LHCN-M2 (cell line): ENCODE measurements around the gene SIX5. TPM values are rescaled to one million over a fixed set of nuclear protein-coding genes. Genes with fewer than 3 reads are reported as not detected.
"Not testable (repeated sequence)": the region's sequence is repeated elsewhere in the genome, so short reads cannot be mapped to it uniquely, and the experiment has no call there.

Experiments used
- DNase-seq: peaks from one replicate; pipeline ENCODE4 v3.0.0-alpha.2; 2012; ENCODE audit warnings: low read depth
- total RNA-seq: library from RNA; depleted of rRNA; stranded (reverse); fragments of >200 nt; gene quantifications from 2 replicates; pipeline ENCODE4 v1.2.3, GENCODE V29; 2014

The SIX5 gene
- total RNA-seq, 1 experiment from 2014 or later: 7.9 TPM

DNA sequence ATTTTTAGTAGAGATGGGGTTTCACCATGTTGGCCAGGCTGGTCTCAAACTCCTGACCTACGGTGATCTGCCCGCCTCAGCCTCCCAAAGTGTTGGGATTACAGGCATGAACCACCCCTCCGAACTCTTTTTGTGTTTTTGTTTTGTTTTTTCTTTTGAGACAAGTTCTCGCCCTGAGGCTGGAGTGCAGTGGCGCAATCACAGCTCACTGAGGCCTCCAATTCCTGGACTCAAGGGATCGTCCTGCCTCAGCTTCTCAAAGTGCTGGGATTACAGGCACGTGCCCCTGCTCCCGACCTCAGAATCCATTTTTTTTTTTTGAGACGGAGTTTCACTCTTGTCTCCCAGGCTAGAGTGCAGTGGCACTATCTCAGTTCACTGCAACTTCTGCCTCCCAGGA is 11.4 kb downstream of the SIX5 start:
- DNase-seq: no peak

DNA sequence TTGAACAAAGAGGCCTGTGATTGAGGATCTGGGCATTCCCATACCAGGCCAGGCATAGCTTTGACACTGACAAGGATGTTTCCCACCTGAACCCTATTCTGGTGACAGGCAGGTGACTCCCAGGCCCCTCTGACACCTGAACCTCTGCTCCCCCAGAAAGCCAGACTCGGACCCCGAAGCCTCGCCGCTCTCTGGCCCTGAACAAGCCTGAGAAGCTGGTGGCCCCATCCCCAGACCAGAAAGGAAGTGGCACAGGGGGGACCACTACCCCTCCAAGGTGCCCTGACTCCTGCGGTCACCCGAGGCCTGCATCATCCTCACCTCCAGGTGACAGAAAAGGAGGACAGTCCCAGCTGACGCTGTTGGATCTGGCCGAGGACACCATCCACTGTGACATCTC is 14.7 kb downstream of the SIX5 start:
- DNase-seq: no peak

DNA sequence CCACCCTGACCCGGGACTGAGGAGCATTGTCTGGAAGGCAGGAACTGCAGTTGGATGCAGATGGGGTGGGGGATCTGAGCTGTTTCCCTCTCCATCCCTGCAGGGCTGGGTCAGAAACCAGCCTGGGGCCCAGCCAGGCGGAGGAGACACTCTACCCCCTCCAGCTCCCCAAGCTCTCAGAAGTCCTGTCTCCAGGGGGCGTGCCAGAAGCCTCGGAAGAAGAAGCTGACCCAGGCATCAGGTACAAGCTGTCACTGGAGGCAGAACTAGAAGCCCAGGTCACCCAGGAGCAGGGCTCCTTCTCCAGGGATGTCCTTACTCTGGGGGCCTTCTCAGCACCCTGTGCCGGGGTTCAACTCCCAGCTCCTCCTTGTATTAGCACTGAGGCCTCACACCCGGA is 15.5 kb downstream of the SIX5 start:
- DNase-seq: no peak

DNA sequence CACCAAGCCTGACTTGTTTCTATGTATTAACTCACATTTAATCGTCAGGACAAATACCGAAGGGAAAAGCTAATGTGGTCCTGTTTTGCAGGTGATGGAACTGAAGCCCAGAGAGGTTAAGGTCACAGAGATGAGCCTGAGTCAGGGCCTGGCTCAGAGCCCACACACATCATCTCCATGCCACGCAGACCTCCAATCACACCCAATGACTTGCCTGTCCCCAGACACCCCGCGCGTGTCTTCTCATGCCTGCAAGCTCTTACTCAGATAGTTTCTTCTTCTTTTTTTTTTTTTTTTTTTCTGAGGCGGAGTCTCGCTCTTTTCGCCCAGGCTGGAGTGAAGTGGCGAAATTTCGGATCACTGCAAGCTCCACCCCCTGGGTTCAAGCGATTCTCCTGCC is 16.4 kb downstream of the SIX5 start:
- peak; percentile 31 for DNase-seq

DNA sequence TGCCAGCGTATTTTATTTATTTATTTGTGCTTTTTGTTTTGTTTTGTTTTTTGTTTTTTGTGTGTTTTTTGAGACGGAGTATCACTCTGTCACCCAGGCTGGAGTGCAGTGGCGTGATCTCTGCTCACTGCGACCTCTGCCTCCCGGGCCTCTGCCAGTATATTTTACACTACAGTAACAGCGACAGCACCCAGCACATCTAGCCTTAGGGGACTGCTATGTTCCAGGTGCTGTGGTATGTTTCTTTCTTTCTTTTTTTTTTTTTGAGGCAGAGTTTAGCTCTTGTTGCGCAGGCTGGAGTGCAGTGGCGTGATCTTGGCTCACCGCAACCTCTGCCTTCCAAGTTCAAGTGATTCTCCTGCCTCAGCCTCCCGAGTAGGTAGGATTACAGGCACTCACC is 17.6 kb downstream of the SIX5 start:
- not testable (repeated sequence) for DNase-seq

DNA sequence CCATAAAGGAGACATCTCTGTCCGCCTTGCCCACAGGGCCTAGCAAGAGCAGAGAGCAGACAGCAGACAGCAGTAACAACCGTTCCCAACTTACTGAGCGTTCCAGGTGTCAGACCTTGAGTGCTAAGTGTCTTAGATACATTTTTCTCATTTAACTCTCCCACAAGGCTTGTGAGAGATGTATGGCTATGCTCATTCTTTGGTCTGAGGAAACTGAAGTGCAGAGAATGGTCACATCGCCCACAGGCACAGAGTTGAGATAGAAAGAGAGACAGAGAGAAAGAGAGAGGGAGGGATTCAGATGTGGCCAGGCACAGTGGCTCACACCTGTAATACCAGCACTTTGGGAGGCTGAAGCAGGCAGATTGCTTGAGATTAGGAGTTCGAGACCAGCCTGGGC is 21.5 kb downstream of the SIX5 start:
- no peak for DNase-seq

DNA sequence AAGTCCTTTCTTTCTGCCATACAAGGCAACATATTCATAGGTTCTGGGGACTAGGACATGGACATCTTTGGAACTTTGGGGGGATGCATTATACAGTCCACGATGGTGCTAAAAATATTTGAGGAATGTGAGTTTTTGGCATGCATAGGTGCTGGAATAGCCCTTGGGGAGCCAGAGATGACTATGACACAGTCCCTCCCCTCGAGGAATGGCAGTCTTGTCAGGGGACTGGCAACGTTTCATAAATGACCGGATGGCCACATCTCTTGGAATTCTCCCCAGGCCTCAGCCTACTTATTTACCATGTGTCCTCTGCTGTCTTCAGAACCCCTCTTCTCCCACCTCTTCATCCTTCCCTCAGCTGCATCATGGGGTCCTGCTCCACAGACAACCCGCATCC is 22.2 kb downstream of the SIX5 start:
- no peak for DNase-seq

DNA sequence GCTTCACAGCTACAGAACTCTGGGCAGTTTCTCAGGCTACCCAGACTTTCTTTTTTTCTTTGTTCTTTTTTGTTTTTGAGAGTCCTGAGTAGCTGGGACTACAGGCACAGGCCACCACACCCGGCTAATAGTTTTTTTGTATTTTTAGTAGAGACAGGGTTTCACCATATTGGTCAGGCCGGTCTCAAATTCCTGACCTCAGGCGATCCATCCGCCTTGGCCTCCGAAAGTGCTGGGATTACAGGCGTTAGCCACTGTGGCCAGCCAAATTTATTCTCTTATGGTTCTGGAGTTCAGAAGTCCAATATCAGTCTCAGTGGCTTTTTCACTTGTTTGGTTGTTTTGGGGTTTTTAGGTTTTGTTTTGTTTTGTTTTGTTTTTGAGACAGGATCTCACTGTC is 23.4 kb downstream of the SIX5 start:
- no peak for DNase-seq

DNA sequence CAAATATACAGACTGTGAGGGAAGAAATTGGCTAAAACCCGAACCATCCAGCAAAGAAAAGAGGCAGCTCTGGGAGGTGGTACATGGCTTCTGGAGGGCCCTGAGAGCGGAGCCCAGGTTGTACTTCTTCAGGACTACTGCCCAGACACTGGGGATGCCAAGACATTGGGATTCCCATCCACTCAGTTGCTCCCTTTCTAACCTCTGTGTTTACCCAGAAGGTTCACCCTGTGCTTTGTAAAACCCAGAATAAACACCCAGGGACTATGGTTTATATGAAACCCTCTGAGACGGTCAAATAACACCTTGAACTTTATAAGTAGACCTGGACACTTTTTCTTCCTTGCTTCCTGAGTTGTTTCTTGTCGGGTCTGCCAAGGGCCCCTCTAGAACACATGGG is 26.1 kb downstream of the SIX5 start:
- DNase-seq: no peak

DNA sequence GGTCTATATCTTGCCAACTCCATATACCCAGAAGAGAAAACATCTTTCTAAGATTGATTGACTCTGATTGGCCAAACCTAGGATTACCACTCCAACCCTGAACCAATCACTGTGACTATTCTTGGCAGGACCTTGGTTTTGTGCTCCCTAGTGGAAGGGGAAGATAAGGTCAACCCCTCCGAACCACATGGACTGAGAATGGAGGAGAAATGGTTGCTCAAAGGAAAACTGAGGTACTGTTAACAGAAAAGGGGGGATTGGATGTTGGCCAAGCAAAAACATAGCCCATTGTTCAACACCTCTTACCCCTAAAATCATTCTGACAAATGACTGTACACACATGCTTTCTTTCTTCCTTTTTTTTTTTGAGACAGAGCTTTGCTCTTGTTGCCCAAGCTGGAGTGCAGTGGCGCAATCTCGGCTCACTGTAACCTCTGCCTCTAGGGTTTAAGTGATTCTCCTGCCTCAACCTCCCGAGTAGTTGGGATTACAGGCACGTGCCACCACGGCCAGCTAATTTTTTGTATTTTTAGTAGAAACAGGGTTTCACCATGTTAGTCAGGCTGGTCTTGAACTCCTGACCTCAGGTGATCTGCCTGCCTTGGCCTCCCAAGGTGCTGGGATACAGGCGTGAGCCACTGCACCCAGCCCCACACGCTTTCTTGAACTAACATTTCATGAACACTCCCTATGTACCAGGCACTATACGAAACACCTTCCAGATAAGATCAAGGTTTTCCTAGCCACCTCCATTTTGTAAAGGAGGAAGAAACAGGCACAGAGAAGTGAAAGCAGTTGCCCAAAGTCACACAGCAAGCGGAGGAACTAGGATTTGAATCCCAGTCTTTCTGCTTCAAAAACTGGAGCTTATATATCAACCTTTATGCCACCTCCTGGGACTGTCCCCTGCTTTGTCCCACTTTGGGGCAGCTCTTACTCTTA is 29.3 kb downstream of the SIX5 start:
- DNase-seq: peak; percentile 32

DNA sequence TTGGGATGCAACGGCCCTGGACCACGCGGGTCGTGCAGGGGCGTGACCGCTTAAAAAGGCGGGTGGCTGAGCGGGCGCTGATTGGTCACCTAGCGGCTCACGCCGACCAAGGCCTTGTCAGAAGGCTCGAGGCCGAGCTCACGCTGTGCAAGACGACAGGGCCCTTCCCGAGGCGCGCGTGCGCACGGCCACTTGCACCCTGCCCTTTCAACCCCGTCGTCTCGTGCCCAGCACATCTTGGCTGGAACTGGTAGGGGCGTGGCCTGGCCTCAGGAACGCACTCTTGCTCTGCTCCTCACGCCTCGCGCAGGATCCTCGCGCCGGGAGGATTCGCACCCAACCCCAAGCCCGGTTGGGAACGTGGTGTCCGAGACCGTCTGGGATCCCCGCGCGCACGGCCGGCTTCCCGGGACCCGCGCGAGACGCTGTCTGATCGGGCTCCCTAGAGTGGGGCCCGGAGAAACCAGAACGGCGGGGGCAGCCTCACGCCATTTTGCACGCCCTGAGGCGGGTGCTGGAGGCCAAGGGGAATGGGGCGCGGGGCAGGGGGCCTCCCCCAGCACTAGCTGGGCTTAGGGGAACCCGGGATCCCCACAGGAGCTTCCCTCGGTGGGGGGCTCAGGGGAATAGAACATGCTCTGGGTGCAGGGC is 35.8 kb downstream of the SIX5 start, which contains the start of gene MEIOSIN:
Gene MEIOSIN (plus strand): TSS at position 280 of the 651 bp plus-strand sequence. CDS start 1,938 bp downstream, outside the sequence.
- DNase-seq: no peak

DNA sequence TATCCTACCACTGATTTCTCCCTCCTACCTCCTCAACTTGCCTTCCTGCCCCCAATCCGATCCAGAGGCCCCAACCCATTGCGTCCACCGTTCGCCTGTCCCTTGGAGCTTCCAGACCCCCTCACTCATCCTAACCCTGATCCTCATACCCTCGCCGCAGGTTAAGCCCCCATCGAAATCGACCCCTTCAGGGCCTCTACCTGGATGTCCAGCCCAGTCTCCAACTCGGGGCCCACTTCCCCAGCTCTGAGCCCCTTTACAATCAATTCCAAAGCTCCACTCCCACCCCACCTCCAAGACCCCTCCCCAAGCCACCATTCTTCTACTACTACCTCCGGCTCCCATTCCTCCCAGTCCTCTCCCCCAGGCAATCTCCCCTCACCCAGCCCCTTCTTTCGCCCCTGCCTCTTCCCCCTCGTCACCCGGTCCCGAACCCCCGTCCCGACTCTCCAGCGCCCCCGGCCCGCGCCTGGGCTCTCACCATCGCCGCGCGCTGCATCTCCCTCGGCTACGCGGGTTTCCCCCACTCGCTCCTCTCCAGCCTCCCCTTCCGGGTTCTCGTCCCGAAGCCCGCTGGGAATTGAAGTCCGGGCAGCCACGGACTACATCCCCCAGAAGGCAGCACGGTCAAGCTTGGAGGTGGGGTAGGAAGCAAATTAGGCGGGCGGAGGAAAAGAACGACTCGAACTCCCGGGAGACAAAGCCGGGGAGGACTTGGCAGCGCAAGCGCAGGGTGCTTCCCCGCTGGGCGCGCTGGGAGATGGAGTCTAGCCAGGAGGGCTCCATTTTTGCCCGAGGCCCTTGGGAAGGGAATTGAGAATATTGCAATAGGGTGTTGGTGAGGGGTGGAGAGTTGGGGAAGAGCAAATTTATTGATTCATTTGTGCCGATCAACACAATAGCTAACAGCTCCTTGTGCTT is 38.4 kb downstream of the SIX5 start, which contains the start of gene FBXO46:
Gene FBXO46 (minus strand): TSS at position 529 of the 921 bp plus-strand sequence. CDS start 17,401 bp downstream, outside the sequence.
- peak; percentile 99 for DNase-seq

DNA sequence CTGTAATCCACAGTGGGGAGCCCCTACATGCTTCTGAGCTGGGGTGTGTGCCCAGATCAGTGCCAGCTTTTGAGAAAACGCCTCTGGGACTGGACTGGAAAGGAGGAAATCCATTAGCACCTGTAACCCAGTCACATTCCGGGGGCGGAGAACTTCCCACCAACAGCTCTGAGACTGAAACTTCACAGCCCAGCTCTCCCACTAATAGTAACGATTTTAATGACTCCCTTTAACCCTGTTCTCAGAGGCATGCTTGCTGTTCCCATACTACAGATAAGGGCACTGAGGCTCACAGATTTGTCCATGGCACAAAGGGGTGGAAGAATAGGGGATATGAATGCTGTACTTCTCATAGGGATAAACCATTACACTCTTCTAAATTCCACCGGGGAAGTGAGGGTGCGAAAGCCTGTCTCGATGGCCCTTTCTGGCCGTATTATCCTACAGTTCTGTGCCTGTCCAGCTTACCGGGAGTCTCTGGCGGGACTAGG is 39.2 kb downstream of the SIX5 start:
- DNase-seq: no peak

DNA sequence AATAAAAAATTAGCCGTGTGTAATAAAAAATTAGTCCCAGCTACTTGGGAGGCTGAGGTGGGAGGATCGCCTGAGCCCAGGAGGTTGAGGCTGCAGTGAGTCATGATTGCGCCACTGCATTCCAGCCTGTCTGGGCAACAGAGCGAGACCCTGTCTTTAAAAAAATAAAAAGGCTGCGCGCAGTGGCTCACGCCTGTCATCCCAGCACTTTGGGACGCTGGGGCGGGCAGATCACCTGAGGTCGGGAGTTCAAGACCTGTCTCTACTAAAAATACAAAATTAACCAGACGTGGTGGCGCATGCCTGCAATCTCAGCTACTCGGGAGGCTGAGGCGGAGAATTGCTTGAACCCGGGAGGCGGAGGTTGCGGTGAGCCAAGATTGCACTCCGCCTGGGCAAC is 40.4 kb downstream of the SIX5 start:
- not testable (repeated sequence) for DNase-seq

DNA sequence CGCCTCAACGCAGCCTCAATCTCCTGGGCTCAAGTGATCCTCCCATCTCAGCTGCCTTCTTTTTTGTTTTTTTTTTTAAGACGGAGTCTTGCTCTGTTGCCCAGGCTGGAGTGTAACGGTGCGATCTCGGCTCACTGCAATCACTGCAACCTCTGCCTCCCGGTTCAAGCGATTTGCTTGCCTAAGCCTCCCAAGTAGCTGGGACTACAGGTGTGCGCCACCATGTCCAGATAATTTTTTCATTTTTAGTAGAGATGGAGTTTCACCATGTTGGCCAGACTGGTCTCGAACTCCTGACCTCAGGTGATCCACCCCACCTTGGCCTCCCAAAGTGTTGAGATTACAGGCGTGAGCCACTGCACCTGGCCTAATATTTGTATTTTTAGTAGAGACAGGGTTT is 49.0 kb downstream of the SIX5 start:
- DNase-seq: not testable (repeated sequence)

DNA sequence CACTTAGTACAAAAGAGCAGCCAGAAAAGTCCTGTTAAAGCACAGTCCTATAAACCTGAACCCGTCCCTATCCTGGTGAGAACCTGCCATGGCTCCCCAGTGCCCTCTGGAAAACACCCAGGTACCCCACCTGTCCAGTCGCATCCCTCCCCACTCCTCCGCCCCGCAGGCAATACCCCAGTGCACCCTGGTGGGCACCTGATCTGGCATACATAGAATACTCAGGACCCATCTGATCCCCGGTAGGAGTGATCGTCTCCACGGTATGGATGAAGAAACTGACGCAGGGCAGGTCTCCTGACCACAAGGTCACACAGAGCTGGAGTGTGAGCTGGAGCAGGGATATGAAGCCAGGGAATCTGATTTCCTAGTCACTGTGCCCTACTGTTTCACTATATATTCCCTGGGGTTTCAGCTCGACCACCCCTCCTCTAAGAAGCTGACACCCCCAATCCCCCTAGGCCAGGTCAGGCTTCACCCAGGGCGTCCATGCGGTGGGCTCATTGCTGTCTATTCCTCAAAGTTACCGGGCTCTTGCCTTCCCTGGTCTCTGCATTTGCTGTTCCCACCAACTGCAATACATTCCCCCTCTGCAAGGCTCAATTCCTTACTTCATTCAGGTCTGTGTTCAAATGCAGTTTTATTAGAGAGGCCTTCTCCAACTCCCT is 50.9 kb downstream of the SIX5 start:
- no peak for DNase-seq

DNA sequence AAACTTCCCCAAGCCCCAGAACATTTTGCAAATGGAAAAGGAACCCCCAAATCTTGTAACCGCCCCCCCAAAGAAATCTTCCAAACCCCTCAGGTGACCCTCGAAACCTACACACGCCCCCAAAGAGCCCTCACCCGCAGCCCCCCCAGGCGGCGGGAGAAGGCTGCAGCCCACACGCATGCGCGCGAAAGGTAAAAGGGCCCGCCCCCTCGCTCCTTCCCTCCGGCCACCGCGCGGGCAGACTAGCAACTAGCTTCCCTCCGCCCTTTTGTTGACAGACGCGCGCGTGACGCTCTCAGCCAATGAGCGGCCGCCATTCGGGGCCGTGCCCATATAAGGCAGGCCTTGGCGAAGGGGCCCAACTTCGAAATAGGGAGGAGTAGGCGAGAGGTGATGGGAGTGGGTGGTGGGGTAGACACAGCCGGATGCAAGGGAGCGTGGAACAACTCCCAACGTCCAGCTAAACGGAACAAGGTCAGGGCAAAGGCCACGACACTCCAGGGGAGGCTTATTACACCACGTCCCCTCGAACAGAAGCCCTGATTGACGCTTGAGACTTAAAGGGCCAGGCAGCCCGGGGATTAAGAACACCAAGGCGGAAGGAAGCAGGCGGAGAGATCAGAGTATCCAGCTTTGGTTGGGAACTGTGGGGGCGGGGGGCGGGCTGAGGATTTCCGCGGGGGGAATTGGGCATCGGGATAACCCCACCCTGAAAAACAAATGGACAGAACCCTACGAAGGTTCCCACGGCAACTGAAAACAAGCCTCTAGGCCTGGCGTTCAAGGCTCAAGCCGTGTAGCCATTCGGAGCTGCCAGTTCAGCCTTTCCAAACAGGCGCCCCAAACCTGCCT is 51.7 kb downstream of the SIX5 start:
- DNase-seq: peak; percentile 99

DNA sequence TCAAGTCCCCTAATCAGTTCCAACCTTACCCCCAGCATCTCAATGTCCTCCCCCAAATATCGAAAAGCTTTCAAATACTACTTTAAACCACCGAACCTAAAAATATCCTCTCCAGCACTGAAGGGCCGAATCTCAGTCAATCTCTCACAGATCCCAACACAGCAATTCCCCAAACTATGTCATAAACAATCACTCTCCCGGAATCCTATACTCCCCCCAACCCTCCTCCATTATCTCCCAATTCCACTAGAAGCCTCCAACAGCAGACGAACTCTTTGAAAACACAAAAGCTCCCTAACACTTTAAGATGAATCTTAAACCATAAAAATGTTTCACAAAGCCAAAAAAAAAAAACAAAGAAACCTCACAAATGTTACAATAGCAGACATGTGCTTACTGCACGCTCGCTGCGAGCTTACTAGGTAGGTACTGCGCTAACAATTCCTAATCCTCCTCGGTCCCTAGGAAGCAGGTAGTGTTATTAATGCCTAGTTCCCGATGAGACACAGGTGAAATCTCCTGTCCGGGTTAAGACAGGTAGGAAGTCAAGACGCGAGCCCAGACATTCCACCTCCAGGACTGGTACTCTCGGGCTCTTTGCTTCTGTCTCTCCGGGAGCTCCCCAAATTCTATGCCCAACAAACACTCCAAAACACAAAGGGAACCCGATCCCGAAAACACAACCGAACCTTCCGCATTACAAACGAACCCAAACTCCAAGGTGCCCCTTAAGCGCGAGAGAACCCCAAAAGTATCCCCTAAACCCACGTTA is 52.5 kb downstream of the SIX5 start:
- DNase-seq: no peak

DNA sequence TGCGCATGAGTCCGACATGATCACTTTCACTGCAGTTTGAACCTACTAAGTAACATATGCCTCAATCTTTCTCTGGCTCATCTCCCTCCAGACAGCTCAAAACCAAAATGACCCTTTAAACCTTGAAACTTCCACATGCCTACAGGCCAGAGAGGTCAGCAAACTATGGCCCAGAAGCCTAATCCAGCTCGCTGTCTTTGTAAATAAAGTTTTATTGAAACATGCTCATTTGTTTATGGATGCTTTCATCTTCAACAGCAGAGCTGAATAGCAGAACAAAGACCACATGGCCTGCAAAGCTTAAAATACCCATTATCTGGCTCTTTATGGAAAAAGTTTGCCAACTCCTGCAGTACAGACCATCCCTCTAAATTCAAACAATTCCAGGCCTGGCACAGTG is 53.9 kb downstream of the SIX5 start:
- no peak for DNase-seq
